HL-60 (cell line): ENCODE results near the gene BPTF.

ENCODE experiments used
- GABPA ChIP-seq: IDR thresholded peaks from 2 replicates; pipeline ENCODE4 v1.6.1; 2012; ENCODE audit warnings: low read depth
- POLR2AphosphoS5 ChIP-seq: IDR thresholded peaks from 2 replicates; pipeline ENCODE4 v1.6.1; 2012; ENCODE audit warnings: low read depth
- TF ChIP-seq, protein P1 (sequence below): IDR thresholded peaks from one replicate; pipeline ENCODE4 v1.5.1; 2011; ENCODE audit warnings: low read length, control low read depth, inconsistent platforms; ENCODE audit not compliant: insufficient read depth
- TF ChIP-seq, protein P2 (sequence below): IDR thresholded peaks from 2 replicates; pipeline ENCODE4 v1.6.1; 2012; ENCODE audit warnings: low read depth; ENCODE audit not compliant: insufficient replicate concordance

GRCh38 chr17:67830440-67830839 lies 5.1 kb downstream of the BPTF start:
- TF ChIP-seq POLR2AphosphoS5 (no peak), GABPA (no peak)
- TF ChIP-seq, protein P1, sequence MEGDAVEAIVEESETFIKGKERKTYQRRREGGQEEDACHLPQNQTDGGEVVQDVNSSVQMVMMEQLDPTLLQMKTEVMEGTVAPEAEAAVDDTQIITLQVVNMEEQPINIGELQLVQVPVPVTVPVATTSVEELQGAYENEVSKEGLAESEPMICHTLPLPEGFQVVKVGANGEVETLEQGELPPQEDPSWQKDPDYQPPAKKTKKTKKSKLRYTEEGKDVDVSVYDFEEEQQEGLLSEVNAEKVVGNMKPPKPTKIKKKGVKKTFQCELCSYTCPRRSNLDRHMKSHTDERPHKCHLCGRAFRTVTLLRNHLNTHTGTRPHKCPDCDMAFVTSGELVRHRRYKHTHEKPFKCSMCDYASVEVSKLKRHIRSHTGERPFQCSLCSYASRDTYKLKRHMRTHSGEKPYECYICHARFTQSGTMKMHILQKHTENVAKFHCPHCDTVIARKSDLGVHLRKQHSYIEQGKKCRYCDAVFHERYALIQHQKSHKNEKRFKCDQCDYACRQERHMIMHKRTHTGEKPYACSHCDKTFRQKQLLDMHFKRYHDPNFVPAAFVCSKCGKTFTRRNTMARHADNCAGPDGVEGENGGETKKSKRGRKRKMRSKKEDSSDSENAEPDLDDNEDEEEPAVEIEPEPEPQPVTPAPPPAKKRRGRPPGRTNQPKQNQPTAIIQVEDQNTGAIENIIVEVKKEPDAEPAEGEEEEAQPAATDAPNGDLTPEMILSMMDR = no peak
- TF ChIP-seq, protein P2, sequence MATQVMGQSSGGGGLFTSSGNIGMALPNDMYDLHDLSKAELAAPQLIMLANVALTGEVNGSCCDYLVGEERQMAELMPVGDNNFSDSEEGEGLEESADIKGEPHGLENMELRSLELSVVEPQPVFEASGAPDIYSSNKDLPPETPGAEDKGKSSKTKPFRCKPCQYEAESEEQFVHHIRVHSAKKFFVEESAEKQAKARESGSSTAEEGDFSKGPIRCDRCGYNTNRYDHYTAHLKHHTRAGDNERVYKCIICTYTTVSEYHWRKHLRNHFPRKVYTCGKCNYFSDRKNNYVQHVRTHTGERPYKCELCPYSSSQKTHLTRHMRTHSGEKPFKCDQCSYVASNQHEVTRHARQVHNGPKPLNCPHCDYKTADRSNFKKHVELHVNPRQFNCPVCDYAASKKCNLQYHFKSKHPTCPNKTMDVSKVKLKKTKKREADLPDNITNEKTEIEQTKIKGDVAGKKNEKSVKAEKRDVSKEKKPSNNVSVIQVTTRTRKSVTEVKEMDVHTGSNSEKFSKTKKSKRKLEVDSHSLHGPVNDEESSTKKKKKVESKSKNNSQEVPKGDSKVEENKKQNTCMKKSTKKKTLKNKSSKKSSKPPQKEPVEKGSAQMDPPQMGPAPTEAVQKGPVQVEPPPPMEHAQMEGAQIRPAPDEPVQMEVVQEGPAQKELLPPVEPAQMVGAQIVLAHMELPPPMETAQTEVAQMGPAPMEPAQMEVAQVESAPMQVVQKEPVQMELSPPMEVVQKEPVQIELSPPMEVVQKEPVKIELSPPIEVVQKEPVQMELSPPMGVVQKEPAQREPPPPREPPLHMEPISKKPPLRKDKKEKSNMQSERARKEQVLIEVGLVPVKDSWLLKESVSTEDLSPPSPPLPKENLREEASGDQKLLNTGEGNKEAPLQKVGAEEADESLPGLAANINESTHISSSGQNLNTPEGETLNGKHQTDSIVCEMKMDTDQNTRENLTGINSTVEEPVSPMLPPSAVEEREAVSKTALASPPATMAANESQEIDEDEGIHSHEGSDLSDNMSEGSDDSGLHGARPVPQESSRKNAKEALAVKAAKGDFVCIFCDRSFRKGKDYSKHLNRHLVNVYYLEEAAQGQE = no peak
